ENCODE measurements around the gene PRKCA. TPM values are rescaled to one million over a fixed set of nuclear protein-coding genes. Genes with fewer than 3 reads are reported as not detected.
A peak's percentile ranks its signal among the peaks of the same experiment; 100 is the strongest.

PRKCA gene
- total RNA-seq, 1 donor from 2014 or later = 15.5 TPM

DNA sequence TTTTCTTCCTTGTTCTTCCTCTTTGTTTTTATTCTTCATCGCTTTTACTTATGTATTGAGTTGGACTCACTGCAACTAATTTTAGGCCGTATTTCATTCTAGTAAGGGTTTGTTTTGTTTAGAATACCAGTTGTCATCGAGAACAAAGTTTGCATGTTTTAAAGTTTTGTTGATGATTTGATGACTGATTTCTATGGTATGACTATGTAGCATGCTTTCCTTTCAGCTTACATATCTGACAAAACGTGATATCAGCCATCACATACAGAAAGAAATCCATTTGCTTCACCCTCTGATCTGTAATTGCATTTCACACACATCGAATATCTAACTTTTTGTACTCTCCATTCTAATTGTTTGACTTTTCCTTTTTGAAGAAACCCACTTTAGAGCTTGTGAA lies 4.0 kb downstream of the PRKCA start:
- no peaks in the 10 kb centered on the region for H3K36me3 ChIP-seq
- TF ChIP-seq POLR2AphosphoS5 (IDR thresholded peaks at IDR 0.05; ENCODE audit: insufficient read depth in 1 of 2, low read depth in 1 of 2) = no peak
- no peaks in the 10 kb centered on the region for H3K9me3 ChIP-seq
- intact Hi-C loops (cut with DNase I) = no loop called here
- H3K4me1 ChIP-seq = peaks cover 36% of the 10 kb centered on the region
- no peaks in the 10 kb centered on the region for H3K27me3 ChIP-seq
- no peak overlapping the region for H3K4me3 ChIP-seq
- H3K27ac ChIP-seq = peak overlapping the region; percentile 20
- no peak for DNase-seq (ENCODE audit: extremely low spot score in 2 of 2)

DNA sequence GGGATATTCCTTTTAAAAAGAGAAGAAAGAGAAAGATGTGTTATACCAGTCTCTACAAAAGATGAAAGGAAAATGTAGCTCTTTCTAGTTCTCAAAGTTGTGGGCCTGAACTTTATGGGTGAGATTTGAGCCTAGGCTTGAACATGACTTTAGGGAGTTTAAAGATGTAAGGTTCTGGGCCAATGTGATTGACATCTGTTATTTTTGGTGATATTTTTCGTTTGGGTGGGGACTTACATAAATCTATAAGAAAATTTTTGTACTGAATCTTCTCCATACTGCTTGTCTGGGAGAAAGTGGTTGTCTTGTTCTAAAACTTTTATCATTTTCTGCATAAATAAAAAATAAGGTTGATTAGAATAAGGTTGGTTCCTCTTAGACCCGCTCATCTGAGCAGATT lies 4.8 kb downstream of the PRKCA start:
- no peaks in the 10 kb centered on the region for H3K9me3 ChIP-seq
- H3K27ac ChIP-seq = no peak overlapping the region
- H3K4me3 ChIP-seq = no peak overlapping the region
- TF ChIP-seq, protein P1, sequence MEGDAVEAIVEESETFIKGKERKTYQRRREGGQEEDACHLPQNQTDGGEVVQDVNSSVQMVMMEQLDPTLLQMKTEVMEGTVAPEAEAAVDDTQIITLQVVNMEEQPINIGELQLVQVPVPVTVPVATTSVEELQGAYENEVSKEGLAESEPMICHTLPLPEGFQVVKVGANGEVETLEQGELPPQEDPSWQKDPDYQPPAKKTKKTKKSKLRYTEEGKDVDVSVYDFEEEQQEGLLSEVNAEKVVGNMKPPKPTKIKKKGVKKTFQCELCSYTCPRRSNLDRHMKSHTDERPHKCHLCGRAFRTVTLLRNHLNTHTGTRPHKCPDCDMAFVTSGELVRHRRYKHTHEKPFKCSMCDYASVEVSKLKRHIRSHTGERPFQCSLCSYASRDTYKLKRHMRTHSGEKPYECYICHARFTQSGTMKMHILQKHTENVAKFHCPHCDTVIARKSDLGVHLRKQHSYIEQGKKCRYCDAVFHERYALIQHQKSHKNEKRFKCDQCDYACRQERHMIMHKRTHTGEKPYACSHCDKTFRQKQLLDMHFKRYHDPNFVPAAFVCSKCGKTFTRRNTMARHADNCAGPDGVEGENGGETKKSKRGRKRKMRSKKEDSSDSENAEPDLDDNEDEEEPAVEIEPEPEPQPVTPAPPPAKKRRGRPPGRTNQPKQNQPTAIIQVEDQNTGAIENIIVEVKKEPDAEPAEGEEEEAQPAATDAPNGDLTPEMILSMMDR (IDR thresholded peaks at IDR 0.05) = no peak
- no peak for DNase-seq (ENCODE audit: extremely low spot score in 2 of 2)
- H3K36me3 ChIP-seq = no peaks in the 10 kb centered on the region
- peaks cover 32% of the 10 kb centered on the region for H3K4me1 ChIP-seq
- H3K27me3 ChIP-seq = no peaks in the 10 kb centered on the region
- intact Hi-C loops (cut with DNase I) = no loop called here

DNA sequence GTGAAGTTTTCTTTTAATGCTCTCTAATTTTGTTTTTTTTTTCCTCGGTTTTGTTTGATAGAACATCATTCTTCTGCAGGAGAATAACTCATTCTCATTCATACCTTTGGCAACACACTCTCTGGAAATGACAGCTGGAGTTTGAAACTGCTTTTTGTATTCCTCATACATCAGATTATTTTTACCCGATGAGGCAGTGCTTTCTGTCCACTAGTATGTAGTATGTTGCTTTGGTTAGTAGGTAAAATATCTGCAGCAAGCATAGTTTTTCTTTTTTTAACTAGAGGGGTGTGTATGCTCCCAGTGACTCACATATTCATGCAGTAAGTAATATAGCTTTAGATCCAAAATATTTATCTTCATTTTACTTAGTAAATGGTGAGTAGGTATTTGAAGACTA lies 6.4 kb downstream of the PRKCA start:
- Histone ChIP-seq H3K36me3 (no peaks in the 10 kb centered on the region), H3K9me3 (no peaks in the 10 kb centered on the region), H3K4me3 (no peak overlapping the region), H3K4me1 (peaks cover 26% of the 10 kb centered on the region), H3K27me3 (no peaks in the 10 kb centered on the region), H3K27ac (no peak overlapping the region)
- DNase-seq (ENCODE audit: extremely low spot score in 2 of 2) = no peak
- TF ChIP-seq POLR2A (IDR thresholded peaks at IDR 0.05) (no peak), POLR2AphosphoS5 (IDR thresholded peaks at IDR 0.05; ENCODE audit: insufficient read depth in 1 of 2, low read depth in 1 of 2) (no peak)
- TF ChIP-seq, protein P1 (IDR thresholded peaks at IDR 0.05) = no peak
- intact Hi-C loops (cut with DNase I) = no loop called here

DNA sequence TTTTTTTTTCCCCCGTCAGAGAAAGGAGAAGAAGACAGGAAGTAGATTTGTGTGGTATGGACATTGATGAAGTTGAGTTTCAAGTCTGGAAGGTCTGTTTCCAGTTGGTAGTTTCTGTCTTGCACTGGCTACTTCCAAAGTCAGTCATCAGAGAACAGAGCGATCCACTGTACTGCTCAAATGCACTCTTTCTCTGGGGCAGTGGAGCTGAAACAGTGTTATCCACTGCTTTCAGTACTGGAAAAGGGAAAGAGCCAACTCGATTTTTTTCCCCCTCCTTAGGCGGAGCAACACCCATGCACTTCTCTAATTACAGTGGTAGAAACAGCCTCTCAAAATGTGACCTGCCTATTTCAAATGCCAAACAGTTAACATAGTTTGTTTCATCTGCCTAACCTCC lies 7.4 kb downstream of the PRKCA start:
- TF ChIP-seq POLR2A (IDR thresholded peaks at IDR 0.05) (no peak), POLR2AphosphoS5 (IDR thresholded peaks at IDR 0.05; ENCODE audit: insufficient read depth in 1 of 2, low read depth in 1 of 2) (no peak)
- TF ChIP-seq, protein P1 (IDR thresholded peaks at IDR 0.05) = no peak
- Histone ChIP-seq H3K9me3 (no peaks in the 10 kb centered on the region), H3K4me3 (no peak overlapping the region), H3K27me3 (no peaks in the 10 kb centered on the region), H3K36me3 (no peaks in the 10 kb centered on the region), H3K27ac (no peak overlapping the region), H3K4me1 (peaks cover 16% of the 10 kb centered on the region)
- DNase-seq (ENCODE audit: extremely low spot score in 2 of 2) = no peak
- intact Hi-C loops (cut with DNase I) = no loop called here

DNA sequence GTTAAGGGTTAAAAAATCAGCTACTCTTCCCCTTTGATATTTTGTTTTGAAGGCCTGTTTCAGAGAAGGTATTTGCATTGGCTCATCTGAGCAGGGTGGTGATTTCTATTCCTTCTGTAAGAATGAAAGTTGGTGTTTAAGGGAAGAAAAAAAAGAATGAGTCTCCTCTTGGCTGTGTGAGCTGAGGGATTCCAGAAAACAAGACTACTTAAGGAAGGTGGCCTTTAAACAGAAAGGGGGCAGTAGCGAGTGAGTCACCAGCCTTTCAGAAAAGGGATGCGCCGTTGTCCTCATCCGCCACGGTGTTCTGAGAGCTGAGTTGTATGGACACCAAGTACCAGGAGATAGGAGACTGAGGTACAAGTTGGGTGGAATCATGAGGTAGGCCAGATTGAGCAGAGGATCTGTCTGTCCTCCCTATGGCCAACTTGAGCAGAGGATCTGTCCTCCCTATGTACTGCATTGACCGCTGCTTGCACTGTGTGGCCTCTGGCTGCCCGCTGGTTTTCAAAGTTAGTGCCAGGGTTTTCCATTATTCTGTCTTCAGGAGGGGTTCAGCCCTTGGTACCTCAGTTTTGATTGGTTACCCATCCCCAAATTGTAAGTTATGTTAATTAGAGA lies 8.2 kb downstream of the PRKCA start:
- H3K4me3 ChIP-seq = no peak overlapping the region
- no peaks in the 10 kb centered on the region for H3K36me3 ChIP-seq
- no peaks in the 10 kb centered on the region for H3K27me3 ChIP-seq
- peaks cover 9% of the 10 kb centered on the region for H3K4me1 ChIP-seq
- no peak overlapping the region for H3K27ac ChIP-seq
- DNase-seq (ENCODE audit: extremely low spot score in 2 of 2) = no peak
- intact Hi-C loops (cut with DNase I) = no loop called here
- TF ChIP-seq POLR2AphosphoS5 (IDR thresholded peaks at IDR 0.05; ENCODE audit: insufficient read depth in 1 of 2, low read depth in 1 of 2) = no peak
- no peak for TF ChIP-seq POLR2A (IDR thresholded peaks at IDR 0.05)
- TF ChIP-seq, protein P1 (IDR thresholded peaks at IDR 0.05) = no peak
- no peaks in the 10 kb centered on the region for H3K9me3 ChIP-seq

All from vagina (tissue), 2 donors.